ENCODE data around the gene SOS2. TPM values are rescaled to one million over a fixed set of nuclear protein-coding genes. Genes with fewer than 3 reads are reported as not detected.

Gene SOS2
- total and polyA plus RNA-seq, 2 of the 8 experiments (the other 6 are each of a cell fraction or from before 2014, with no cell fraction given): 2.8 to 12.7 TPM

DNA sequence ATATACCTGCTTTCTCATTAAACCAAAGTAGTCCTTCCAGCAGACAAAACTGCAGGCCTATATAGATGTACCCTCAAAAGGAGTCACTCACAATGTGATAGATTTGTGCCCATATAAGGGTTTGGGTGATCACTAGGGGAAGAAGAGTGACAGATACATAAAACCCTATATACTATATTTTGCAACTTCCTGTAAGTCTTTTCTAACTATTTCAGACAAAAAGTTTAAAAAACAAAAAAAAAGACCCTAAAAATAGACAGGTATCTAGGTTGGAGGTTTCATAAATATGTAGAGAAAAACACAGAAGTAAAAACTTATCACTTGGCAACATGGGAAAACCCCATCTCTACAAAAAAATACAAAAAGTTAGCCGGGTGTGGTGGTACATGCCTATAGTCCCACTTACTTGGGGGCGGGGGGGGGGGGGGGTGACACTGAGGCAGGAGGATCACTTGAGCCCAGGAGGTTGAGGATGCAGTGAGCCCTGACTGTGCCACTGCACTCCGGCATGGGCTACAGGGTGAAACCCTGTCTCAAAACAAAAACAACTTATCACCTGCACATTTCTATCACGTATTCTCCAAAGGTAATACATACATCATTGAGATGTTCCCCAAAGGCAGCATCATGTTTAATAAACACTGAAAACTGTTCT lies 117.9 kb downstream of the SOS2 start:
- Histone ChIP-seq H3K9ac (replicated peaks in 1 of 4; ENCODE audit: extremely low read depth in 1 of 4, low read depth in 3 of 4, low read length in 3 of 4) (no peak overlapping the region), H3K4me1 (replicated peaks in 1 of 4; ENCODE audit: control insufficient read depth in 3 of 4, insufficient read depth in 4 of 4, low read length in 3 of 4) (peaks cover 0 to 6% (median 3%) of the 10 kb centered on the region in 4 experiments; a peak in 3 of 7 replicates), H3K9me3 (ENCODE audit: insufficient read depth in 2 of 2, low read depth in 1 of 2, low read length in 1 of 2) (no peaks in the 10 kb centered on the region), H2AFZ (ENCODE audit: low read length) (no peak overlapping the region), H3K14ac (ENCODE audit: insufficient read length) (no peak overlapping the region), H2BK20ac (ENCODE audit: low read length) (no peak overlapping the region), H4K91ac (replicated peaks; ENCODE audit: insufficient read length, low read length) (no peak overlapping the region), H3K36me3 (ENCODE audit: control insufficient read depth in 2 of 4, insufficient read depth in 4 of 4, low read length in 3 of 4) (peaks cover 14 to 62% (median 44%) of the 10 kb centered on the region in 4 experiments), H2BK120ac (replicated peaks; ENCODE audit: low read depth, low read length) (no peak overlapping the region), H2BK12ac (ENCODE audit: low read depth, low read length) (no peak overlapping the region), H2BK5ac (ENCODE audit: low read depth, low read length) (no peak overlapping the region), H3K27ac (ENCODE audit: low read depth, low read length) (no peak overlapping the region), H3K79me2 (ENCODE audit: control insufficient read depth in 1 of 2, insufficient read depth in 2 of 2, low read length in 2 of 2) (peaks cover 0 to 19% of the 10 kb centered on the region in 2 experiments; a peak in 3 of 4 replicates), H3K18ac (ENCODE audit: extremely low read depth, low read length) (no peak overlapping the region), H4K8ac (ENCODE audit: extremely low read depth, insufficient read depth, low read length) (no peak overlapping the region), H2AK5ac (ENCODE audit: low read depth, low read length) (no peak overlapping the region), H4K5ac (ENCODE audit: insufficient read length, low read depth, low read length) (no peak overlapping the region), H3K23ac (ENCODE audit: insufficient read length) (no peak overlapping the region), H4K20me1 (replicated peaks in 1 of 2; ENCODE audit: control insufficient read depth in 1 of 2, insufficient read depth in 2 of 2, low read length in 2 of 2) (peaks cover 2 to 3% of the 10 kb centered on the region in 2 experiments), H2BK15ac (ENCODE audit: low read length) (no peak overlapping the region), H3K4me3 (ENCODE audit: extremely low read depth in 1 of 4, insufficient read depth in 2 of 4, low read depth in 3 of 4, low read length in 4 of 4) (no peak overlapping the region), H3K27me3 (replicated peaks in 1 of 4; ENCODE audit: control insufficient read depth in 3 of 4, extremely low read depth in 1 of 4, insufficient read depth in 3 of 4, low read length in 3 of 4) (no peaks in the 10 kb centered on the region), H3K23me2 (ENCODE audit: low read depth, low read length) (no peaks in the 10 kb centered on the region; the same call in 1 of the 2 replicates), H3K56ac (replicated peaks; ENCODE audit: insufficient read length, low read depth, low read length) (no peak overlapping the region), H3K4ac (replicated peaks; ENCODE audit: insufficient read length, low read depth, low read length) (no peak overlapping the region), H3K4me2 (ENCODE audit: insufficient read depth in 1 of 2, low read depth in 2 of 2, low read length in 2 of 2) (no peak overlapping the region), H3K79me1 (ENCODE audit: low read depth, low read length) (no peaks in the 10 kb centered on the region; the same call in none of the 2 replicates)
- no peak for FAIRE-seq
- WGBS, 2 experiments (ENCODE audit: extremely low coverage in 1 of 2, insufficient coverage in 1 of 2, insufficient read length in 1 of 2, insufficient replicate concordance in 2 of 2, low coverage in 1 of 2, low lambda C conversion rate in 2 of 2, missing lambda C conversion rate in 1 of 2): 82% methylated on average over 4 of the region's 4 CpGs; no CpG with 5 or more reads in 1 of the 2 experiments
- POLR2A ChIA-PET (ENCODE audit: partially characterized antibody): interaction anchor here (0.9 to 3.0 kb wide), 7 partner anchors 8 to 252 kb away, joined by 3 to 13 read pairs (median 3); no protein-coding TSS in a partner anchor
- no peak for TF ChIP-seq KDM4A (IDR thresholded peaks at IDR 0.05; ENCODE audit: low read depth, low read length, severe bottlenecking)
- TF ChIP-seq YY1 (IDR thresholded peaks at IDR 0.05; ENCODE audit: low read depth, low read length): no peak
- TF ChIP-seq ASH2L (IDR thresholded peaks at IDR 0.05; ENCODE audit: low read length): no peak
- DNase-seq (ENCODE audit: low read depth in 1 of 2, low spot score in 2 of 2): no peak
- CTCF ChIA-PET (ENCODE audit: partially characterized antibody): interaction anchor here (0.9 to 2.0 kb wide), 5 partner anchors 10 to 261 kb away, joined by 3 to 11 read pairs (median 6); partner anchors contain the start of gene NEMF

Measured in H1 (cell line).